Fibroblast of lung (primary cell): ENCODE data around the gene MGAT5. TPM values are rescaled to one million over a fixed set of nuclear protein-coding genes. Genes with fewer than 3 reads are reported as not detected.

ENCODE experiments used
- DNase-seq, 2 donors: peaks; one replicate each; pipeline versions ENCODE4 v3.0.0 to v3.0.0-alpha.2; 2010; ENCODE audit warnings: low read depth in 2 of 2
- H2AFZ ChIP-seq: 2 replicates; pipeline ENCODE4 v1.5.1; 2012; ENCODE audit warnings: low read length, control low read depth, inconsistent platforms
- H3K27ac ChIP-seq: 2 replicates; pipeline ENCODE4 v1.5.1; 2011; ENCODE audit warnings: low read length, control low read depth; ENCODE audit not compliant: insufficient read depth
- H3K27me3 ChIP-seq: 2 replicates; pipeline ENCODE4 v1.5.1; 2011; ENCODE audit warnings: mild to moderate bottlenecking, low read length; ENCODE audit not compliant: control insufficient read depth, insufficient read depth
- H3K36me3 ChIP-seq: 2 replicates; pipeline ENCODE4 v1.5.1; 2011; ENCODE audit warnings: low read length; ENCODE audit not compliant: control insufficient read depth, insufficient read depth
- H3K4me1 ChIP-seq: 2 replicates; pipeline ENCODE4 v1.5.1; 2011; ENCODE audit warnings: low read length; ENCODE audit not compliant: control insufficient read depth, insufficient read depth; ENCODE audit errors: extremely low read depth
- H3K4me2 ChIP-seq: 2 replicates; pipeline ENCODE4 v1.5.1; 2011; ENCODE audit warnings: low read length, control low read depth; ENCODE audit not compliant: insufficient read depth; ENCODE audit errors: extremely low read depth
- H3K4me3 ChIP-seq, 4 experiments: fragments of 200-600 bp in 1 of 4; sonication (generic) in 1 of 4; replicated peaks in 1 of 4; 2 replicates each; pipeline ENCODE4 v1.5.1; 2011 to 2016; ENCODE audit warnings: low read length in 4 of 4, low read depth in 3 of 4, mild to moderate bottlenecking in 3 of 4, control low read depth in 2 of 4, inconsistent platforms in 1 of 4, mixed read lengths in 1 of 4; ENCODE audit not compliant: insufficient read depth in 1 of 4; ENCODE audit errors: control extremely low read depth in 1 of 4
- H3K79me2 ChIP-seq: 2 replicates; pipeline ENCODE4 v1.5.1; 2012; ENCODE audit warnings: mild to moderate bottlenecking, low read length, inconsistent platforms; ENCODE audit not compliant: control insufficient read depth, insufficient read depth
- H3K9ac ChIP-seq: 2 replicates; pipeline ENCODE4 v1.5.1; 2011; ENCODE audit warnings: mild to moderate bottlenecking, low read length, control low read depth; ENCODE audit not compliant: insufficient read depth
- H3K9me3 ChIP-seq: 2 replicates; pipeline ENCODE4 v1.5.1; 2012; ENCODE audit warnings: low read depth, low read length; ENCODE audit not compliant: control insufficient read depth, insufficient read depth
- H4K20me1 ChIP-seq: 2 replicates; pipeline ENCODE4 v1.5.1; 2011; ENCODE audit warnings: low read length; ENCODE audit not compliant: control insufficient read depth, insufficient read depth; ENCODE audit errors: extremely low read depth
- EZH2 ChIP-seq: IDR thresholded peaks from 2 replicates; pipeline ENCODE4 v1.5.1; 2012; ENCODE audit warnings: low read length, control low read depth, mild to moderate bottlenecking; ENCODE audit errors: missing control alignments
- polyA plus RNA-seq, 2 donors: library from polyadenylated mRNA; depleted of rRNA in 1 of 2; stranded (reverse) in 1 of 2; unstranded in 1 of 2; fragments of >200 nt; gene quantifications; 2 replicates each; pipeline ENCODE4 v1.2.1, GENCODE V29; 2011 to 2012; ENCODE audit warnings: missing spikeins in 1 of 2
- total RNA-seq: library from RNA; depleted of rRNA; stranded (reverse); fragments of >200 nt; gene quantifications from 2 replicates; pipeline ENCODE4 v1.2.1, GENCODE V29; 2014
- TF ChIP-seq, protein P1 (sequence below), 2 donors: IDR thresholded peaks in 1 of 2; conservative IDR thresholded peaks in 1 of 2; 1 replicate in 1 of 2; 2 replicates in 1 of 2; pipeline ENCODE4 v1.5.1; 2011 to 2012; ENCODE audit warnings: low read length in 2 of 2, control low read depth in 1 of 2, inconsistent platforms in 1 of 2, low read depth in 1 of 2, mild to moderate bottlenecking in 1 of 2

Gene MGAT5
- total and polyA plus RNA-seq, 2 donors (not counting 1 experiment from before 2014, with no cell fraction given) = 270 to 301 TPM

DNA sequence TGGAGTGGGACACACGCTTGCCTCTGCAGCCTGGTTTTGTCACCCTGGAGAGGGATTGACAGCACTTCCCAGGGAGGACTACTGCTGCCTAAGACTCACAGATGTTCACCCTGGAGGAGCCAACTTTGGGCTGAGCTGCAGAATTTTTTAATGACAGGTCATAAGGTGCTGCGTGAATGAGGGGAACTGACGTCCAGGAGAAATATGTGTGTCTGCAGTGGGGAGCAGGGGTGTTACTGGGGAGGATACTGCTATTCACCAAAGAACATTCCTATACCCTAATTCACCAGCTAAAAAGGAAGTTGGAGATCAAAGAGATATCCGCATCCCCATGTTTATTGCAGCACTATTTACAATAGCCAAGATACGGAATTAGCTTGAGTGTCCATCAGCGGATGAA, 144.4 kb downstream of the MGAT5 start:
- Histone ChIP-seq H2AFZ (no peak overlapping the region), H3K79me2 (no peaks in the 10 kb centered on the region), H3K4me1 (peaks cover 33% of the 10 kb centered on the region), H3K27ac (peak overlapping the region; percentile 64), H3K27me3 (no peaks in the 10 kb centered on the region), H4K20me1 (no peaks in the 10 kb centered on the region), H3K9ac (no peak overlapping the region), H3K4me3 (no peak overlapping the region), H3K36me3 (no peaks in the 10 kb centered on the region), H3K4me2 (no peak overlapping the region), H3K9me3 (no peaks in the 10 kb centered on the region)
- peak; percentile 73 to 85 for DNase-seq
- TF ChIP-seq EZH2 = no peak

DNA sequence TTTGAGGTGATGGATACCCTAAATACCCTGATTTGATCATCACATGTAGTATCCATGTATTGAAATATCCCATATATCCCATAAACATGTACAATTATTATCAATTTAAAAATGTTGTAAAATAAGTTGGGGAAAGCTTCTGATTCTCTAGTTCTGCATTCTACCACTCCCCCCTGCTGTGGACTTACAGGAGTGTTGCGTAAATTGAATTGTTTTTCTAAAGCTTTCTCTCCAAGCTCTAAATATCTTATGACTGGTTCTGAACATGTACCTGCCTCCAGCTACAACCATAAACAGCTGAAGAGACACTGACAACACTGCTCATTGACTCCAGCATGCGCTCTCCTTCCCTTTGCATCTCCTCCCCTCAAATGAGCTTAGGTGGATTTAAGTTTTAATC, 145.2 kb downstream of the MGAT5 start:
- Histone ChIP-seq H2AFZ (no peak overlapping the region), H3K79me2 (no peaks in the 10 kb centered on the region), H3K9ac (no peak overlapping the region), H4K20me1 (no peaks in the 10 kb centered on the region), H3K4me1 (peaks cover 34% of the 10 kb centered on the region), H3K9me3 (no peaks in the 10 kb centered on the region), H3K4me3 (no peak overlapping the region), H3K27me3 (no peaks in the 10 kb centered on the region), H3K4me2 (no peak overlapping the region), H3K27ac (peak overlapping the region; percentile 64), H3K36me3 (no peaks in the 10 kb centered on the region)
- TF ChIP-seq EZH2 = no peak
- TF ChIP-seq, protein P1, sequence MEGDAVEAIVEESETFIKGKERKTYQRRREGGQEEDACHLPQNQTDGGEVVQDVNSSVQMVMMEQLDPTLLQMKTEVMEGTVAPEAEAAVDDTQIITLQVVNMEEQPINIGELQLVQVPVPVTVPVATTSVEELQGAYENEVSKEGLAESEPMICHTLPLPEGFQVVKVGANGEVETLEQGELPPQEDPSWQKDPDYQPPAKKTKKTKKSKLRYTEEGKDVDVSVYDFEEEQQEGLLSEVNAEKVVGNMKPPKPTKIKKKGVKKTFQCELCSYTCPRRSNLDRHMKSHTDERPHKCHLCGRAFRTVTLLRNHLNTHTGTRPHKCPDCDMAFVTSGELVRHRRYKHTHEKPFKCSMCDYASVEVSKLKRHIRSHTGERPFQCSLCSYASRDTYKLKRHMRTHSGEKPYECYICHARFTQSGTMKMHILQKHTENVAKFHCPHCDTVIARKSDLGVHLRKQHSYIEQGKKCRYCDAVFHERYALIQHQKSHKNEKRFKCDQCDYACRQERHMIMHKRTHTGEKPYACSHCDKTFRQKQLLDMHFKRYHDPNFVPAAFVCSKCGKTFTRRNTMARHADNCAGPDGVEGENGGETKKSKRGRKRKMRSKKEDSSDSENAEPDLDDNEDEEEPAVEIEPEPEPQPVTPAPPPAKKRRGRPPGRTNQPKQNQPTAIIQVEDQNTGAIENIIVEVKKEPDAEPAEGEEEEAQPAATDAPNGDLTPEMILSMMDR (conservative IDR thresholded peaks at IDR 0.05 in 1 of 2, IDR thresholded peaks at IDR 0.05 in 1 of 2; ENCODE audit: low read depth in 1 of 2, low read length in 2 of 2) = peak in 1 of 2 donors; percentile 4
- DNase-seq = peak in 1 of 2 donors; percentile 34

DNA sequence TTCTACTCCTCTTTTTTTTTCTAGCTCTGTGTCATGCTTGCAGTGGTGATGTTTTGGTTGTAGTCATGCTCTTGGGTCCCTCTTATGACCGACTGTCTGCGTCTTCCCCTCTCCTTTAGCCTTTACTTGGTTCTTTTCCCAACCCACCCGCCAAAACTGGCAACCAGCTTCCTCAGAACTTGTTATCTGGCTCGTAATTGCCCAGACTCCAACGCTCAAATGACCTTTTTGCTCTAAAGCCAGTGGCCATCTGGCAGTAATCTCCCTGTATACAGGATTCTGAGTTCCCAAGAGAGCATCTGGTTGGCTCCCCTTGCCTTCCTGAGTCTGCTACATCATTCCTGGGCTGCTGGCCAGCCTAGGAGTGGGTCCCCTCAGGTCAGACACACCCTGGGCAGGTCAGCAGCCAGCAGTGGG, 147.2 kb downstream of the MGAT5 start:
- H3K4me1 ChIP-seq = peaks cover 45% of the 10 kb centered on the region
- peak overlapping the region; percentile 48 for H3K27ac ChIP-seq
- no peaks in the 10 kb centered on the region for H4K20me1 ChIP-seq
- H2AFZ ChIP-seq = no peak overlapping the region
- DNase-seq = no peak
- no peaks in the 10 kb centered on the region for H3K9me3 ChIP-seq
- no peak overlapping the region for H3K4me3 ChIP-seq
- peaks cover 1% of the 10 kb centered on the region for H3K36me3 ChIP-seq
- no peaks in the 10 kb centered on the region for H3K79me2 ChIP-seq
- TF ChIP-seq EZH2 = no peak
- TF ChIP-seq, protein P1 (conservative IDR thresholded peaks at IDR 0.05 in 1 of 2, IDR thresholded peaks at IDR 0.05 in 1 of 2; ENCODE audit: low read depth in 1 of 2, low read length in 2 of 2) = no peak
- H3K9ac ChIP-seq = no peak overlapping the region
- peak overlapping the region; percentile 49 for H3K4me2 ChIP-seq
- no peaks in the 10 kb centered on the region for H3K27me3 ChIP-seq
